Raji (cell line): ENCODE results near the gene SREK1IP1.

ENCODE experiments used
- POLR2A ChIP-seq: IDR thresholded peaks from 2 replicates; pipeline ENCODE4 v1.6.1; 2011; ENCODE audit warnings: low read depth, low read length, control low read depth; ENCODE audit not compliant: insufficient read depth

SREK1IP1 gene

DNA sequence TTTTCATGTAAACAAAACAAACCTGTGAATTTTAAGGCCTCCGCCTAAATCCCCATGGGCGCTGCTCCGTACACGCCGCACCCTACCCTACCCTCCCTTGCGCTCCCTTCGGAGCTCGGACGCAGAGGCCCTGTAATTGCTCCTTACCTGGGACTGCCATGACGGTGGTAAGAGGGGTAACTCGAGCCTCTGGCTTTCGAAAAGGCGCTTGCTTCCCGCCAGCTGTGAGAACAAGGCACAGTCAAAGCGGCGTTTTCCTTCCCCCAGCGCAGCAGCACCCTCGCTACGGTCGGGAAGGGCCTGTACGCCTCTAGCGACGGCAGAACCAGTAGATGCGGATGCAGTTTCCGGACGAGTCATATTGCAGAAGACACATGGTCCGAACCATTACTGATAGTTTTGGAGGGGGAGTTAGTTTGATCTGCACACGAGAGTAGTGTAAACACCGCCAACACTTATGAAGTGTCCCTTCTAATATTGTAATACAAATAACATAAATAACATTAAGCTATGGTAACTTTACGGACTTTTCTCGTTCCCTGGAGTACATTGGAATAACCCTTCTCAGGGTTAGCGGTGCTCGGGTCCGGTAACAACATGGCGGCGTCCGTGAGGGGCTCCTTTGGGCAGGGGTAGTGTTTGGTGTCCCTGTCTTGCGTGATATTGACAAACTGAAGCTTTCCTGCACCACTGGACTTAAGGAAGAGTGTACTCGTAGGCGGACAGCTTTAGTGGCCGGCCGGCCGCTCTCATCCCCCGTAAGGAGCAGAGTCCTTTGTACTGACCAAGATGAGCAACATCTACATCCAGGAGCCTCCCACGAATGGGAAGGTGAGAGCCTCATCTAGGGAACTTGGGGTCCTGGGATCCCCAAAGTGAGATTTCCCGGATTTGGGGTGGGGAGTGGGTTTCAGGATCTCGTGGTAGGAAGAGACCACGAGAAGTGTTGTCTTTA is at the start of gene SREK1IP1, which contains the start of gene CWC27:
SREK1IP1 (minus strand) TSS at position 334 of the 955 bp plus-strand sequence; CDS start at position 160, 174 bp downstream.
CWC27 (plus strand) TSS at position 573 of the 955 bp plus-strand sequence; CDS start at position 790, 217 bp downstream.
- TF ChIP-seq POLR2A, result peak; percentile 60

DNA sequence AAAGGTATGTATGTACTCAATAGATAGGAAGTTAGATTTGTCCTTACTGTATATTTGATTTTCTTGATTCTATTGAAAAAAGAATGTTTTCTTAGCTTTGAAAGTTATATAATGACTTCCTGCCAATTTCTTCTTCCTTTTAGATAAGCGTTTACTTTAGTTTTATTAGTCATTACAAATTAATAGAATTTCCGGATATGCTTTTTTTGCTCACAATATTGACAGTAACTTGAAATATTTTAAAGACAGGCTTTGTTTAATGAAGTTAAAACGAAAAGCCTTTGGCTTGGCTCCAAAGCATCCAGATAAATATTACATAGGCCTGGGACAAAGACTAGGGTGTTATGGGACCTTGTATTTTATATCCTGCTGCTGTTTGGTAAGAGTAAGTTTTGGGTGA is 49.8 kb upstream of the SREK1IP1 start:
- no peak for TF ChIP-seq POLR2A

DNA sequence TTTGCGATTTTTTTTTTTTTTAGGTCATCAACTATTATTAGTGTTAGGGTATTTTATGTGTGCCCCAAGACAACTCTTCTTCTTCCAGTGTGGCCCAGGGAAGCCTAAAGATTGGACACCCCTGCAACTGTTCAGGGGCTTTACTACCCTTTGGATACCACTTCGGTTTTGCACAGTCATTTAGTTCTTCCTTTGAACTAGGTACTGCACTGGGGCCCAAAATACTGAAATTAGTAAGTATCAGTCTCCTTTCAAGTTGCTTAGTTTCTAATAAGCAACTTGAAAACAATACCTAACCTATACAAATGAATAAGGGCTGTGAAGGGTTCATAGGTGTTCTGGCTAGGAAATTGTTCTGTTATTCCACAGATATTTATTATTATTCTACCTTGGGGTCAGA is 45.6 kb upstream of the SREK1IP1 start:
- no peak for TF ChIP-seq POLR2A

DNA sequence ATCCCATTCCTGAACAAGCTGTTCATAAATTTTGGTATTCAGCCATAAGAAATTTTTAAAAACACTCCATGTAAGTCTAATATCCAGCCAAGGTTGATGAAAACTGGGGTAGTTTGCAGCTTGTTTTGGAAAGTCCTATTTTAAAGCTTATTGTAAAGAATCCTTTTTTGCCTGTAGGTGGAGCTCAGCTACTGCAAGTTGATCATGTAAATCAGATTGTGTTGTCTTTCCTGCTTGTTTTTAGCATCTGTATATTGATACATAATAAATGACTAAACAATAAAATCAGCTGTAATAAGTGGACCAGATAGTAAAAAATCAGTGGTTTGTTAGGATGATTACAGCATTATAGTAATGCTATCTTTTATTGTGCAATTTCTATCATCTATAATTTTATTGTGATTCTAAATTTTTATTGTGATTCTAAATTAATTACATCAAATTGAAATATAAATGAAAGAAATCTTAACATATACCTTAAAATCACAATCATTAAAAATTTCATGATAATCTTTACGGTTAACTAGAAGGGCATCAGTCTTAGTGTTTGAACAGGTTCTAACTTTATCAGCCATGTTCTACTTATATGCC is 42.7 kb upstream of the SREK1IP1 start:
- no peak for TF ChIP-seq POLR2A

DNA sequence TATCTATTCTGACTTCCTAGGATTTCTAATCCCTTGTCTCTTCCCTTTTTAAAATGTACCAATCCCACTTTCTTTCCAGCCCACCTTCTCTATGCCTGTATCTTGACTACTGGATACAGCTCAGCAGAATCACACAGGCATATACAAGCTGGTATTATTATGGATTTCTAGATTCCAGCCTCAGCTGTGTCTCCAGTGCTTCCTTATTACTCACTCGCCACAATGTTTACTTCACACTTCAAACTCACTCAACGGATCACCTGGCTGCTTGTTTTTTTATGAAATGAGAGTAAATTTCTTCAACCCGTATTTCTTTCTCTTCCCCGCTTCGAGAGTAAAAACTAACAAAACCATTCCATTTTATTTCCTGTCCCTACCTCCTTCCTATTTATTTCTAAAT is 39.0 kb upstream of the SREK1IP1 start:
- no peak for TF ChIP-seq POLR2A

DNA sequence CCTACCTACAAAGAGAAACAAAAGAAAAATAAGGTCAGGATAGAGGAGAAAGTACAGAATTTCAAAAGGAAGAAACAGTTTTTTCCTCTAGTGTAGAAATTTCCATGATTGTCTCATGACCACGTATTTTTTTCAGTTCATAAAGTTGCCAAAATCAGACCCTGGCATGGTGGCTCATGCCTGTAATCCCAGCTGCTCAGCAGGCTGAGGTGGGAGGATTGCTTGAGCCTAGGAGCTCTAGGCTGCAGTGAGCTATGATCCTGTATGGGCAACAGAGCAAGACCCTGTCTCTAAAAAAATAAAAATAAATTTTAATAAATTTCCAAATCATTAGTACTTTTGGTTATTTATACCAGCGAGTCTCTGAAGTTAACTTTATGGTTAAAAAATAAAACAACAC is 38.0 kb upstream of the SREK1IP1 start:
- no peak for TF ChIP-seq POLR2A

DNA sequence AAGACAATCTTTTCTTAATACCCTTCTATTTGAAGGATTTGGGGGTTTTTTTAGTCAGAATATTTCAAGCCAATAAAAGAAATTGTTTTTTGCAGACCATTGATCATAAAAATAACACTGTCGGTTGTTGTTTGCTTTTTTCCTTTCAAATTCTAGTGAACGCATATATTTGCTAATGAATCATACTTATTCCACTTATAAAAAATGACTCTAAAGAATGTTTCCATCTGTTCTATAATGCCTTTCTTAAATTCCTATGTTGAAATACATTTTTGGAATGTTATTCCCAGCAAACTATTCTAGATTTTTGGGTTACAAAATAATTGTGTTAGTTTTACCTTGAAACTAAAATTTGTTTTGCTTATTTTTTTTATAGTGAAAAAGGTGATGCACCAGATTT is 32.4 kb upstream of the SREK1IP1 start:
- no peak for TF ChIP-seq POLR2A

DNA sequence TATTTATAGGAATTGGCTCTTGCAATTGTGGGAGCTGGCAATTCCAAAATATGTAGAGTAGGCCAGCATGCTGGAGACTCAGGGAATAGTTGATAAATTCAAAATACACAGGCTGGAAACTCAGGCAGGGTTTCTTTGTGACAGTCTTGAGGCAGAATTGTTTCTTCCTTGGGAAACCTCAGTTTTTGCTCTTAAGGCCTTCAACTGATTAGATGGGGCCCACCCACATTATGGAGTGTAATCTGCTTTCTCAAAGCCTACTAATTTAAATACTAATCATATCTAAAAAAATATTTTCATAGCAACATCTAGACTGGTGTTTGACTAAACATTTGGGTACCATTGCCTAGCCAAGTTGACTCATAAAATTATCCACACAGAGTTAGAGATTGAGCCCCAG is 27.8 kb upstream of the SREK1IP1 start:
- TF ChIP-seq POLR2A, result no peak

DNA sequence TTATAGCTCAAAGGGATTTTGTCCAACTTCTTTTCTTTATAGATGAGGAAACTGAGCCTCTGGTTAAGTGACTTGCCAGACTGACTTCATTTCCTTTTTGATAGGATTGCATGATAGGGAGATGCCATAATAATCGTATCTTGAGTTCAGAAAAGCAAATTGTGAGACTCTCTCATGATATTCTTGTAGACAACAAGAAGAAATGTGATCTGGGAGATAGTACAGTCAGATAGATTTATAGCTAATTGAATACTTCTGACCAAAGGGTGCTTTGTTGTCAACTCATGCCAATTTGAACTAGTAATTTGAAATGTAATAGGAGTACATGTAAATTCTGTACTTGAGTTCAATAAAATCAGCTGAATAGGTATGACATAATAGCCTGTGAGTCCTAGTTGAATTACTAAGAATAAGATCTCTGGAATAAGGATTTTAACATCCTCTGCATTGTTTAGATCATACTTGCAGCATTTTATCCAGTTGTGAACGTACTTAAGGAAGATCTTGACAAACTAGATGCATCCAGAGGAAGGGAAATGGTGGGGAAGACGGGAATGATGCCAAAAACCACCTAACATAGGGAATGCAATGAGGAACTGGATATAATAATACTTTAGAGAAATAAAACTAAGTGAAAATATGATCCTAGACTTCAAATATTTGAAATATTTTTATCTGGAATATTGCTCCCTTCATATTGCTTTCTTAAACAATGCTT is 25.7 kb upstream of the SREK1IP1 start:
- TF ChIP-seq POLR2A, result no peak

DNA sequence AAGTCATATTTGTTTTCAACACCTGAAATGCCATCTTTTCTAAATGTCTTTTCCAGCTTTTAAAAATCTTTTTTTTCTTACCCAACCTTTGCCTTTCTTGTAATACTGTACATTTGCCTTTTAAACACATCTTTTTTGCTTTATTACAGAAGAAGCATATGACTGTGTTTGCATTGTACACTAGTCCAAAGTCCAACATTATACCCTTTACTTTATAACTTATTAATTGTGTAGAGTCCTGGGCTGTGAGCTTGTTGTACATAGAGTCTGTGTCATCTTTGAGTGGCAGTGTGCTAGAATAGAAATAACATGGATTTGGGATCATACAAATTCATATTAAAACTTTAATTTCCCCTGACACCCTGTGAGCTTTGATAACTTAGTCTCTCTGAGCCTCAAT is 24.0 kb upstream of the SREK1IP1 start:
- no peak for TF ChIP-seq POLR2A

DNA sequence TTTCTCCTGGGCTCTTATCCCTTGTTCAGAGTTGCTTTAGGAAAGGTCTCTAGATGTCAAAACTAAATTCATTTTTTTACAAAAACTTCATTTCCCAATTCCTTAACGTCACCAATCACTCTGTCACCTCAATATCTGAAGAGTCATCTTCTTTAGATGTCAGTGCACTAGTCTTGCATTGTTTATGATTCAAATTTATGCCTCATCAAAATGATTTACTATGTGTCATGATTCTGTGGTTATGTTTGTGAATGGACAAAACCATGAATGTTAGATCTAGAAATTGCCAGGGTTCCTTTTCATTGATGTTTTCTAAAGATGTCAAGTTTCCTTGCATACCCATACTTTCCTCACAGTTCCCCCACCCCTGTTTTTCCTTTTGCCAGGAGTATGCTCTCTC is 21.7 kb upstream of the SREK1IP1 start:
- no peak for TF ChIP-seq POLR2A

DNA sequence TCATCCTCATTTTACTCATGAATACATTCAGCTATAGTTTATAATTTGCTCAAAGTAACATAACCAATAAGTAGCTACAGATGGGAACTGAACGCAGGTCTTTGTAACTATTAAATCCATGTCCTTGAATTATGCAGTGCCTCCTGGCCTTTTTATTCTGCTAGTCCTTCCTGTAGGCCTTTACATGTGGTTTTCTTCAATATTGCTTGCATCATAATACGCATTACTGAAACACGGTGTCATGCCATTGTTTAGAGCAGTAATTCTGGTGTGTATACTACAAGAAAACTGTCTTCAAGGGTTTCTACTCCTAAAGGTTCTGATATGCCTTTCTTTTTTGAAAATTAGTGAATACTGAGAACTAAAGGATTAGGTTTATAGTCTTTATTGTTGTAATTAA is 21.0 kb upstream of the SREK1IP1 start:
- no peak for TF ChIP-seq POLR2A

DNA sequence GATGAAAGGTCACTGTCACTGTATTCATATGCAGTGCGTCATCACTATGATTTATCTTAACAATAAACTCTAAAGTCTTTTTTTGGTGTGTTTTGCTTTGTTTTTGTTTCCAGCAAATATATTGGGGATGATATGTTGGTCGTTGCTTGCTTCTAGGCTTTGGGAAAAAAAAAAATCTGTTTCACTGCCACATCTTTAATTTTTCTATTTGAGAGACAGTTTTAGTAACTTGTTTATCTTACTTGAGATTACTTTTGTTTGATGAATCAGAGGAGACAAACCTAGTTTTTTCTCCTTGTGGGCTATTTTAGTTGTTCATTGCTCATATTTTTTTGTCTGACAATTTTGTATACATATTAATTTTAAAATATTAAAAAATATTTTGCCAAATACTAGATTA is 19.7 kb upstream of the SREK1IP1 start:
- no peak for TF ChIP-seq POLR2A

DNA sequence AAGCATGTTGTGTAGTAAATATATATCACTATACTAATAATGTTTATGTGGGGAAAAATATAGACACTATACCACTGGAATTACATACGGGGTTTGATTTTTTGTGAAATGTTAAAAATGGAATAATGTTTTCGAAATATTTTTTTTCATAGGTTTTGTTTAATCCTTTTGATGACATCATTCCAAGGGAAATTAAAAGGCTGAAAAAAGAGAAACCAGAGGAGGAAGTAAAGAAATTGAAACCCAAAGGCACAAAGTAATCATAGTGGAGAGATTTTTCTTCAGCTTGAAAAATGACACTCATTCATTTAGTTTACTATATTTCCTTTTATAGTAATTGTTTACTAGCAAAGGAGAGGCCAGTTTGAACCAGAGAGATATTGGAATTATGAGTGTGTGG is 17.9 kb upstream of the SREK1IP1 start:
- TF ChIP-seq POLR2A, result no peak

DNA sequence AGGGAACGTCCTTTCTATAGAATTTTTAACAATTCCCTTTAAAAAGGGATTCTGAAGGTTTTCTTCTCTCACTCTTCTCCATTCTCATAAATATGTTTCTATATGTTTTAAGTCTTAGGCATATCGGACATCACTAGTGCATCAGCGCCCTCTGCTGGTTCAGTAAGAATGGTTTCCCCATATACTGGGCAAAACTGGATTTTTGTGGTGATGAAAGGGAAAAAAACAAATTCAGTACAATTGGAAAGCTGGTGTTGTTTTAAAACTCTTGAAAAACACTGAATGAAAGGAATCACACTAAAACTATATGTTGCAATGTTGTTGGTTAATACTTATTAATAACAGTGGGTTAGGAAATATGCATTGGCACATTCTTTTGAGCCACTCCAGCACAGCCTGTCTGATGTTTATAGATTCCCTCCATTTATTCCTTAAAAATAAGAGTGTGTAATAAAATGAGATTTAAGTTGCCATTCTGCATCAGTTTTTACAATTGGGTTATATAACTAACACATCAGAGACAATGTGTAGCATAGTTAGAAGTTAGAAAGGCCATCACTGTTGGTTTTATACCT is 16.0 kb upstream of the SREK1IP1 start:
- no peak for TF ChIP-seq POLR2A
